Measurements from ENCODE around the gene PRKCE. TPM values are rescaled to one million over a fixed set of nuclear protein-coding genes. Genes with fewer than 3 reads are reported as not detected.
A peak's percentile ranks its signal among the peaks of the same experiment; 100 is the strongest.

Gene PRKCE
- total and polyA plus RNA-seq, 2 of the 8 experiments (the other 6 are each of a cell fraction or from before 2014, with no cell fraction given): 0.54 to 2.1 TPM

DNA sequence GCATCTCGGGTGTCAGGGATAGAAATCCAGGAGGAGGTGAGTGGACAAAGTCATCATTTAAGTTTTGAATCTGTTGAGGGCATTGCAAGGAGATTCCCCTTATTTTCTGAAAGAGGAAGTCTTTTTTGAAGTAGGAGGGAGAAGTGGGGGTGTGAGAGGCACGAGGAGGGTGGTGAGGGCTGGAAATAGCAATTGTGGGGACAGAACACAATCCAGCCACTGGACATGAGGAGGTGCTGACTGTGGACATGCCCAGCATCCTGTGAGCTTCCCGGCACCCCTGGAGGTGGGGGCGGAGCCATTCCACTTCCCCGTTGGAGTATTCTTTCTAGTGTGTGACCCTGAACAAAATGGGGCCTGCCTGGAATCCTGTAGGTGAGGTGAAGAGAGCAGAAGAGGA lies 335.0 kb downstream of the PRKCE start:
- Histone ChIP-seq H3K79me1 (ENCODE audit: low read depth, low read length) (no peaks in the 10 kb centered on the region), H3K4me3 (ENCODE audit: extremely low read depth in 1 of 4, insufficient read depth in 2 of 4, low read depth in 3 of 4, low read length in 4 of 4) (no peak overlapping the region), H3K27ac (ENCODE audit: low read depth, low read length) (no peak overlapping the region), H2BK120ac (replicated peaks; ENCODE audit: low read depth, low read length) (no peak overlapping the region), H3K79me2 (ENCODE audit: control insufficient read depth in 1 of 2, insufficient read depth in 2 of 2, low read length in 2 of 2) (no peaks in the 10 kb centered on the region), H3K4ac (replicated peaks; ENCODE audit: insufficient read length, low read depth, low read length) (no peak overlapping the region), H4K20me1 (replicated peaks in 1 of 2; ENCODE audit: control insufficient read depth in 1 of 2, insufficient read depth in 2 of 2, low read length in 2 of 2) (no peaks in the 10 kb centered on the region), H3K4me1 (replicated peaks in 1 of 4; ENCODE audit: control insufficient read depth in 3 of 4, insufficient read depth in 4 of 4, low read length in 3 of 4) (no peaks in the 10 kb centered on the region; a peak in 2 of 7 replicates), H3K14ac (ENCODE audit: insufficient read length) (no peak overlapping the region), H2BK12ac (ENCODE audit: low read depth, low read length) (no peak overlapping the region), H3K23ac (ENCODE audit: insufficient read length) (no peak overlapping the region), H3K9me3 (ENCODE audit: insufficient read depth in 2 of 2, low read depth in 1 of 2, low read length in 1 of 2) (no peaks in the 10 kb centered on the region), H2BK5ac (ENCODE audit: low read depth, low read length) (no peak overlapping the region), H3K27me3 (replicated peaks in 1 of 4; ENCODE audit: control insufficient read depth in 3 of 4, extremely low read depth in 1 of 4, insufficient read depth in 3 of 4, low read length in 3 of 4) (no peaks in the 10 kb centered on the region), H4K91ac (replicated peaks; ENCODE audit: insufficient read length, low read length) (no peak overlapping the region), H2AK5ac (ENCODE audit: low read depth, low read length) (no peak overlapping the region), H2BK20ac (ENCODE audit: low read length) (no peak overlapping the region), H2AFZ (ENCODE audit: low read length) (no peak overlapping the region), H3K18ac (ENCODE audit: extremely low read depth, low read length) (no peak overlapping the region), H2BK15ac (ENCODE audit: low read length) (no peak overlapping the region), H4K8ac (ENCODE audit: extremely low read depth, insufficient read depth, low read length) (no peak overlapping the region), H3K4me2 (ENCODE audit: insufficient read depth in 1 of 2, low read depth in 2 of 2, low read length in 2 of 2) (no peak overlapping the region), H4K5ac (ENCODE audit: insufficient read length, low read depth, low read length) (no peak overlapping the region), H3K9ac (replicated peaks in 1 of 4; ENCODE audit: extremely low read depth in 1 of 4, low read depth in 3 of 4, low read length in 3 of 4) (no peak overlapping the region), H3K36me3 (ENCODE audit: control insufficient read depth in 2 of 4, insufficient read depth in 4 of 4, low read length in 3 of 4) (no peaks in the 10 kb centered on the region), H3K23me2 (ENCODE audit: low read depth, low read length) (no peaks in the 10 kb centered on the region), H3K56ac (replicated peaks; ENCODE audit: insufficient read length, low read depth, low read length) (no peak overlapping the region)
- 89% methylated on average over 5 of the region's 5 CpGs; no CpG with 5 or more reads in 1 of the 2 experiments for WGBS, 2 experiments (ENCODE audit: extremely low coverage in 1 of 2, insufficient coverage in 1 of 2, insufficient read length in 1 of 2, insufficient replicate concordance in 2 of 2, low coverage in 1 of 2, low lambda C conversion rate in 2 of 2, missing lambda C conversion rate in 1 of 2)
- ChIA-PET CTCF (ENCODE audit: partially characterized antibody) (no interaction called here), POLR2A (ENCODE audit: partially characterized antibody) (no interaction called here)
- DNase-seq (ENCODE audit: low read depth in 1 of 2, low spot score in 2 of 2) (peak in 1 of 2 experiments; percentile 42), FAIRE-seq (no peak)
- no peak for TF ChIP-seq ZNF274 (IDR thresholded peaks at IDR 0.05; ENCODE audit: borderline replicate concordance, extremely low read depth, low read length)
